Activated CD4-positive, CD25-positive, alpha-beta regulatory T cell (primary cell): Measurements from ENCODE around the gene DNAJB11.
"Not testable (repeated sequence)": the region's sequence is repeated elsewhere in the genome, so short reads cannot be mapped to it uniquely, and the experiment has no call there.

Experiments used
- DNase-seq, 4 experiments: peaks; one replicate each; lab custom pipeline; 2025; lab: John Stamatoyannopoulos, UW

Gene DNAJB11

DNA sequence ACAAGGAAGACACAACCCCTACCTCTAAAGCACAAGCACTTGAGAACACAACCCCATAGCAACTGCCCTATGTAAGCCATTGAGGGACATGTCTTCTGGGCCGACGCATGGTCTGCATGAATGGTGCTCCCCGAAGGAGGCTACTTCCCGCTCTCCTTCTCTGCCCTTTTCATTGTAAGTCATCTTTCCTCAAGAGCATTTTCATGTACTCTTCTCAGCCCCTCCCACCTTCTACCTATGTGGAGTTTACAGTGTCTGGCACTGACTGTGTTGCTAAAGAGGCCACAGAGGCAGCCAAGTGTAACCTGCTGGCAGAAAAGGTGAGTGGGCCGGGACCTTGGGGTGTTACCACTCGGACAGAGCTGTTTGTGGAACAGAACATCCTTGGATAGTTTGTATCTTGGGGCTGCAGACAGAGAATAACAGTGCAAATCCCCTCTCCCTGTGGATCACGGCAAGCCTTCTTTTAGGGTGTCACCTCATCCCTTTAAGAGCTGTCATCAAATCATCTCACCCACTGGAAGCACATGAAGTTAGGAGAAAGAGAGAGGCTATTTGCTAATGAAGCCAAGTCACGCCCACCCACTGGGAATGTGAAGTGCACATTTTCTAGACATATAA is 47.9 kb downstream of the DNAJB11 start:
- DNase-seq = no peak

DNA sequence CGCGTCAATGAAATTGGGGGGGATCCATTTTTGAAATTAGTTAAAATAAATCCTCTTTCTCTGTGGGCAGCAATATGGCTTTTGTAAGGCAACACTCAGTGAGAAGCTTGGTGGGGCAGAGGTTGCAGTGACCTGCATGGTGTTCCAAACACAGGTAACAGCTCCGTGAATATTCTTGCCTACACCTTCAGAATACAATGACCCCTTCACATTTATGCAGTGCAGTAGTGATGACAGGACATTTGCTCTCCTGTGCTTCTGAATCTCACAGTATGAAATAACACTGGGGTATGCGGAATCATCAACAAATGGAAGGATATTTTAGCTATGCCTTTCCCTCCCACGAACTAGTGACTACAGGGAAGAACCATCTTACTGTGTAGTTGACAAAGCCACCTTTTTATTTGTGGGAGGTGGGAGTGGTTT is 49.3 kb downstream of the DNAJB11 start:
- DNase-seq = no peak

DNA sequence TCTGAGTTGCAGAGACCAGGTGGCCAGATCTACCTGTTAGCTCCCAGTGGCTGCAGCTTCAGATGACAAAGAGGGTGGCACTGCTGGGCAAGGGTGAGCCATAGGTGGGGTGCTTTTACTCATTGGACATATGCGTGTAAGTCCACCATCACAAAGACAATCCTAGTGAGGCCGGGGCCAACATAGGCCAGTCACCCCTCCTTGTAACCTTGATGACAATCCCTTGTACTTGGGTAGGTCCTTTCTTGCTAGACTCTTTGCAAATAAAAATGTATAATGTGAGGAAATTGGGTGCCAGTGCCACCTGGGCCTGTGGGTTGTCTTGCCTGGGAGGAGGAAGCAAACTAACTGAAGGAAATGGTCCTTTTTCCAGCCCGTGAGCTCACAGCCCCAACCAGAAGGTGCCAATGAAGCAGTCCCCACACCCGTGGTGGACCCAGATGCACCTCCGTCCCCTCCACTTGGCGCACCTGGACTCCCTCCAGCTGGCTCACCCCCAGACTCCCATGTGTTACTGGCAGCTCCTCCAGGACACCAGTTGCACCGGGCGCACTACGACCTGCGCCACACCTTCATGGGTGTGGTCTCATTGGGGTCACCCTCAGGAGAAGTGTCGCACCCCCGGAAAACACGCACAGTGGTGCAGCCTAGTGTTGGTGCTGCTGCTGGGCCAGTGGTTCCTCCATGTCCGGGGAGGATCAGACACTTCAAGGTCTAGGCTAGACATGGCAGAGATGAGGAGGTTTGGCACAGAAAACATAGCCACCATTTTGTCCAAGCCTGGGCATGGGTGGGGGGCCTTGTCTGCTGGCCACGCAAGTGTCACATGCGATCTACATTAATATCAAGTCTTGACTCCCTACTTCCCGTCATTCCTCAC is 49.9 kb downstream of the DNAJB11 start:
- DNase-seq = no peak

DNA sequence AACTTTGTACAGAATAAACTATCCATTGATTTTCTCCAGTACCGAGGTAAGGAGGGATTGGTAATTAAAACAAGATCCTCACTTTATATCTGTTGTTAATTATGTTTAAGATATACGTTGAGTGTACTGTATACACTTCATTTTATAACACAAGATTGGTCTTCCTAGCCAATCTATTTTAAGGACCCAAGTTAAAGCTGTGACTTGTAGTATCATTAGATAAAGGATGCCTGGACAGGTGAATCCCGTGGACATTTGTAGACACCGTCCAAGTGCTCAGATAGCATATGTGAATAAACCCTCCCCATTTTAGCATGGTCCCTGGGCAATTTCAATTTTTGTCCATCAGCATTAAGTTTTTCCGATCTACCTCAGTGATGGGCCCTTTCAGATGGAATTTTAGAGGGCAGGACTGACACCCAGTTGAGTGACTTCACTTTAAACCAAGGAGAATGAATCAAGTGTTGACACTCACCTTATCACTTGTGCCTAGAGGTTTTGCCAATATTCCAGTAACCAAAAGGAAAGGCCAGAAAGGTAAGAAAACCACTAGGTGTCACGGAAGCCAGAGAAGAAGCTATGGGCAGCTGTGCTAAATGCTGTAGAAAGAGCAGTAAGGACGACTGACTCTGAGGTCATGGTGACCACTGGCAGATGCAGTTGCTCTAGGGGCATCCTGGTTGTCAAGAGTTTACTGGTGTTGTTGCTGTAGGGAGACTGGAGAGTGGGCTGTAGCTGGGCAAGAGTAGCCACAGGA is 51.6 kb downstream of the DNAJB11 start:
- DNase-seq = no peak

DNA sequence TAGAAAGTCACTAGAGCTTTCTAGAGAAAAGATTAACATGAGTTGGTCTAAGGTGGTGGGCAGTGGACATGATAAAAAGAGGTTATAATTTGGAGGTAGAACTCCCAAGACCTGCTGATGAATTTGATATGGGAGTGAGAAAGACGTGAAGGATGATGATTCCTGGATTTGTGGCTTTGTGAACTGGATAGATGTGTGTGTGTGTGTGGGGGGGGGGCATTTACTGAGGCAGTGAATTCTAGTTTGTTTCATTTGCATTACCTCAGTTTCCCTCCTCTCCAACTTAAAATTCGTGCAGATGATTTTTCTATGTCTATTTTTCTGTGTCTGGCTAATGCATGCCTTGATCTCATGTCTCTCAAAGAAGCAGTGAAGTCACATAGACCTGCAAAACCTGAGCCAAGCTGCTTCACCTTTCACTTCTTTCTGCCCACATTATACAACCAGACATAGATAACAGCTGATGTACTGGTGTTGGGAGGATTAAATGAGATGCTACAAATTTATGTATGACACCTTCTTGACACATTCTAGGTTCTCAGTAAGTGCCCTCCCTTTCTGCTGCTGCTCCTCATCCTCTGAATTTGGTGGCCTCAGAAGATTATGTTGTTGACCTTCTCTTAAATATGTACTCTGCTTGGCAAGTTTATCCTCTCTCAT is 52.3 kb downstream of the DNAJB11 start:
- no peak for DNase-seq

DNA sequence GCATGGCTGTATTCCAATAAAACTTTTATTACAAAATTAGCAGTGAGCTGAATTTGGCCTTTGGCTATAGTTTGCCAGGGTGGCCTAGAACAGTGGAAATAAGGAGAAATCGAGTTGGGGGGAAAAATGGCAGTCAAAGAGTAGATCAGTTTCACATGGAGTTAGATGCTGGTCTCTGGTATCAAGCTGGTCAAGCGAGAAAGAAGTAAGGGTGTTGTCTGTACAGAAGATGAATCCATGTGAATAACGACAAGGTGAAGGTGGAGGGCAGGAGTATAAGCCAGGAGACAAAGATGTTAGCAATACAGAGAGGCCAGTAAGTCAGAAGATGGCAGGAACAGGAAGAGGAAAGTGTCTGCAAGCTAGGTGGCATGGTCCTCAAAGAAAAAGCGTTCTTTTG is 54.1 kb downstream of the DNAJB11 start:
- no peak for DNase-seq

DNA sequence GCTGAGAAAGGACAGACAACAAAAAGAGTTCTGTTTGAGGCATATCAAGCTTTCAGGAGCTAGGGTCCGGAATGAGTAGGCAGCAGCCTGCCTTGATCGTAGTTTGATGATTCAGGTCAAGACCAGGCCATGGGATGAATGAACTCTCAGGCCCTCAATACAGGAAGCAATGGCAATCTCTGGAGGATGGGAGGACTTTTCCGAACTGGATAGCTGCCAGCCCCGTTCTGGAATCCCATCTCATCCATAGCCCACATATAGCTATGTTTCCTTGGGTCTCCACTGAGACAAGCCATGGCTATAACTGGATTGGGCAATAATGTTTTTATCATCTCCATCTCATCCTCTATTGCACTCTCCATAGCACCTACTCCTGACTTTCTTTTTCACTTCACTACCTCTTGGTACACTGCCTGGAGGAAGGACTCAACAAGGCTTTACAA is 55.1 kb downstream of the DNAJB11 start:
- DNase-seq = no peak

DNA sequence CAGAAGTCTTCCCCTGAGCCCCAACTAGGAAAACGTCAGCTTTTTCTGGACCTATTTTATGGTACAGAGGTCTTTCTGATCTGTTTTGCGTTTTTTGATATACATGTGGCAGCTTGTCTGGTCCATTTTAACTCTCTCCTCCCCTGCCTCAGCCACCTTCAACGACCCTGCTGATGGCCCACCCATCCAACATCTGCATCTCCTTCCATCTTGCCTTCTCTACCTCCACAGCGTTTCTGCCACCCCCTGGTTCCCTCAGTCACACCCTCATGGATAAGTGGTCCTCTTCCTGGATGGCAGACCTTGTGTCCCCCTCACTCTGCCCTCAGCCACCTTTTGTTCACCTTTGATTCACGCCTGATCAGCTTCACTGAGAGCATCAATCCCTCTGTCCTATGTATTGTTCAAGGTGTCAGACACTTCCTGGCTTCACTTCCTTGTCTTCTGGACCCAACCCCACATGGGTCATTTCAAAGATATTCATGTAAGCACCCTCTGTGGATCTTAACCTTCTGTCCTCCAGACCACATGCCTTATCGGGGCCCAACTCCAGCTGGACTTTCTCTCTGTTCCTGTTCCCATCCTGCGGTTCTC is 55.8 kb downstream of the DNAJB11 start:
- no peak for DNase-seq

DNA sequence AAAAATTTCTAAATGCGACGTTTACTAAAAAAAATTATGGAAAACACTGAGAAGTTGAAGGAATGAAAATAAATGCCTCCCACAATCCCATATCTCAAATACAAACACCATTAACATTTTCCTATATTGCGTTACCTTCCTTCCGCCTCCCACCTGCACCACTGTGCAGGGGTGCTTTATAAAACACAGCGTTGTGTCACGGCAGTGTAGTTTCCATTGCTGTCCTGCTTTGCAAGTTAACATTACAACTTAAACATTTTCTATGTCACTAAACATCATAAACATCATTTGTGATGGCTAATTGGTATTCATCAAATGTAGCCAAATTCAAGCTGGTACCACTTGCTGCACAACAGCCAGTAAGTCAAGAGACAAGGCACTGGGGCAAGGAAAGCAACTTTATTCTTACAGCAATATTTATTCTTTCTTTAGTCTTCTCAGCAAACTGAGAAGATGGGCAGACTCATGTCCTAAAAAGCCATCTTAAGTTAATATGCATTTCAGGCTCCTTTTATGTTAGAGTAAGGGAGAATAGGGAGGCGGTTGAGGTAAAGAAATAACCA is 57.4 kb downstream of the DNAJB11 start:
- no peak for DNase-seq

DNA sequence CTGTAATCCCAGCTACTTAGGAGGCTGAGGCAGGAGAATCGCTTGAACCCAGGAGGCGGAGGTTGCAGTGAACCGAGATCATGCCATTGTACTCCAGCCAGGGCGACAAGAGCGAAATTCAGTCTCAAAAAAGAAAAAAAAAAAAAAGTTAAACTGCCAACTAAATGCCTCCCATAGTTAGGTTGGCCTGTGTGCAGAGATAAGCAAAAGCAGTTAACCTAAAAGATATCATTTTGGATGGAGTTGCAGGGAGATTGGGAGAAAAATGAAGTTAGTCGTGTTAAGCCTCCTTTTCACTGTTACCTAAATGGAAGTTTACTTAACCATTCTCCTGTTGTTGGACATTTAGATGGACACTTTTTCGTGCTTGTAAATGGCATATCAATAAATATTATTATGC is 58.2 kb downstream of the DNAJB11 start:
- DNase-seq = no peak

DNA sequence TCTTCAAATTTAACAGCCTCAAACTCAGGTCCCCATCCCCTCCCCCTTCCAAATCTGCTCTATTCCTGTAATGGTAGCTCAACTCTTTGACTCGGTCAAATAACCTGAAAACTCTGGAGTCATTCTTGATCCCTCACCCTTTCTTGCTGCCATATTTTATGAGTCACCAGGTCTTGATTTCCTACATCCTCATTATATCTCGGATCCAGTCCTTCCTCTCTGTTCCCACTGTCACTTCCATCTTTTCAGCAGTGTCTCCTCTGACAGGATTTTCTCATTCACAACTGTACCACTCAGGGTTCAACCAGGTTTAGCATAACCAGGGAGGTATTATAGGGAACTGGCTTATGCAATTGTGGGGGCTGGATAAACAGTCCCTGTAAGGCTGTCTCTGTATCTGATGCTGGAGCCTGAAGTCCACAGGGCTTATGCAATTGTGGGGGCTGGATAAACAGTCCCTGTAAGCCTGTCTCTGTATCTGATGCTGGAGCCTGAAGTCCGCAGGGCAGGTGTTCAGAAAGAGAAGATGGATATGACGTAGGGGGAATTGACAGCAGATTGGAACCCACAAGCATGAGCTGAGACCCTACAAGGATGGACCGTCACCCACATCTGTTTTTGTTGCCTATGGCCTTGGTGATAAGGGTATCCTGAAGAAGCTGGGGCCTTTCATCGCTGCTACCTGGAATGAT is 60.6 kb downstream of the DNAJB11 start:
- DNase-seq = no peak

DNA sequence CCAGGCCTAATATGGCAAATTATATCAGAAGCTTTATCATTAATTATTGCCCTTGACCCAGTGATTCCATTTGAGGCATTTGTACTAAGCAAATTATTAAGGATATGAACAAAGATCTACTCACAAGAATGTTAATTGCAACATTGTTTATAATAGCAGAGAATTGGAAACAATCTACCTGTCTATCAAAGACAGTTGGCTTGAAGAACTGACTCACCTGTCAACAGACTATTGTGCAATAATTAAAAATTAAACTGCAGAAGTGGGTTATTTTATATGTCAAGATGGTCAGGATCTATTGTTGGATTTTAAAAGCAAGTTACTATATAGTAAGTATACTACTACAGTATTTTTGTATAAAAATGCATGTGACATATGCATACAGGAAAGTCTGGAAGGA is 63.0 kb downstream of the DNAJB11 start:
- DNase-seq = no peak

DNA sequence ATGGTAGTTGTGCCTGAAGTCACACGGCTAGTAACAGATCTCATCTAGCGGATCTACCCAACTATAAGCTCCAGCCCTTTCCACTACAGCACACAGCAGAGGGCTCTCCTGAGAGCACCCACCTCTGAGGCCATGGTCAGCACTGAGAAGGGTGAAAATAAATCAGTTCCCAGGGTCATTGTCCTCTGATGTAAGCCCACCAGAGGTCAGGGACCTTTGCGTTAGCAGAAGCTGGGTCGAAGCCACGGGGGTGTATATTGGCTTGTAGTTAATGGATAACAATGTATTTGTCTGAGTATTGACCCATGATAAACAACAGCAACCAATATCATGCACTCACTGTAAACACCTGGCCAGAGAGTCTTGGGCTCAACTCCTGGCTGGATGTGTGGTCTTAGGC is 63.7 kb downstream of the DNAJB11 start:
- not testable (repeated sequence) for DNase-seq
